Spinal cord (tissue), 10 donors: ENCODE data around the gene MMP23B. TPM values are rescaled to one million over a fixed set of nuclear protein-coding genes. Genes with fewer than 3 reads are reported as not detected.

ENCODE experiments used
- DNase-seq, 6 donors: peaks; one replicate each; pipeline versions ENCODE4 v3.0.0 to v3.0.0-alpha.2; 2013 to 2015; ENCODE audit warnings: low spot score in 6 of 6, low read depth in 4 of 6
- H3K27ac ChIP-seq: one replicate; pipeline ENCODE4 v1.5.1; 2013; ENCODE audit warnings: low read depth, low read length, control low read depth
- H3K27me3 ChIP-seq: one replicate; pipeline ENCODE4 v1.6.1; 2013; ENCODE audit warnings: low read length; ENCODE audit not compliant: control insufficient read depth, insufficient read depth
- H3K36me3 ChIP-seq: one replicate; pipeline ENCODE4 v1.6.1; 2013; ENCODE audit warnings: low read length; ENCODE audit not compliant: control insufficient read depth, insufficient read depth
- H3K4me1 ChIP-seq: one replicate; pipeline ENCODE4 v1.6.1; 2013; ENCODE audit warnings: low read length; ENCODE audit not compliant: control insufficient read depth, insufficient read depth
- H3K4me3 ChIP-seq: one replicate; pipeline ENCODE4 v1.5.1; 2013; ENCODE audit warnings: low read depth, low read length, control low read depth
- H3K9me3 ChIP-seq: one replicate; pipeline ENCODE4 v1.6.1; 2013; ENCODE audit warnings: low read length; ENCODE audit not compliant: control insufficient read depth, insufficient read depth
- WGBS: methylation state at CpG from one replicate; pipeline ENCODE4 v1.1.5; 2013; ENCODE audit warnings: missing lambda C conversion rate; ENCODE audit not compliant: insufficient coverage; 5-methylcytosine and 5-hydroxymethylcytosine counted together
- polyA plus RNA-seq, 2 donors: library from polyadenylated mRNA; unstranded; fragments of 120-200 nt; gene quantifications; one replicate each; pipeline ENCODE4 v1.2.1, GENCODE V29; 2013; ENCODE audit not compliant: insufficient read length in 2 of 2
- total RNA-seq, 2 donors: library from RNA; depleted of rRNA in 1 of 2; stranded (reverse); fragments of 120-200 nt in 1 of 2; fragments of >200 nt in 1 of 2; gene quantifications; one replicate each; pipeline versions ENCODE4 v1.2.3 to v1.2.4, GENCODE V29; 2013 to 2014
- donor health status: healthy.

MMP23B gene
- total and polyA plus RNA-seq, 4 donors = 2.6 to 13.2 (median 7.2) TPM

DNA sequence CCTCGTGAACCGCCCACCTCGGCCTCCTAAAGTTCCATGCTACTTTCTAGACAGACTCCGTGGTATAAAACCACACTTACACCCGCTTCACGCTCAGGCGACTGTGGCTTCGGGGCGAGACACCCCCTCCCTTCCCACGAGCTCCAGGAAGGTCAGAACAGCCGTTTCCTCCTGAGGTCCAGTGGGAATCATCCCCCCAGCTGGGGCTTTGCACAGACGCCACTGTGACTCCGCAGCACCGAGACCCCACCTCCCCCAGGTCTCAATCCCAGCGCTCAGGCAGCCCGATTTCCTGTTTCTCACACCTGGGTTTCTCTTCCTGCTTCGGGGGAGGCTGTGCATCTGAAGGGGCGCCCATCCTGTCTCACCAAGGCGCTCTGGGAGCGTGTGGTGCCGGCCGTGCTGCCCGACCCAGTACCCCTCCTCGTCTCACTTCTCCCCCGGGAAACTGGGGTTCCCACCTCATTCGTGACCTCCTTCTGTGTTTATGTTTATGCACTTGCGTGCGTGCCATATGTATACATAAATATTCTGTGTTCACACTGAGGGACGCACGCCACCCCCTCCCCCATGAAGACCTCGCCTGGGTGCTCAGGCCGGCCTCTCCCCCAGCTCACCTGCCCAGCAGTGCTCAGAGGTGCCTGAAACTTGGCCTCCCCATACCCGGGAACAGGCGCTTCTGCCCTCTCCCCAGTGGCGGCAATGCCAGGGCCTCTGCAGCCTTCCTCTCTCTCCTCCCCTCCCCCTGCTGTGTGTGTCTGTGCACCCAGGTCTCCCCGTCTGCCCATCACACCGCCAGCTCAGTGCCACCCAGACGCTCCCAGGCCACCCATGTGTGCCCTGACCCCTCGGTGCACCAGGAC, 46.0 kb downstream of the MMP23B start:
- H3K9me3 ChIP-seq = no peaks in the 10 kb centered on the region
- H3K36me3 ChIP-seq = peaks cover 44% of the 10 kb centered on the region
- DNase-seq = no peak
- WGBS = 93% methylated on average over 36 of the region's 39 CpGs
- H3K27me3 ChIP-seq = no peaks in the 10 kb centered on the region
- H3K4me3 ChIP-seq = no peak overlapping the region
- H3K27ac ChIP-seq = peak overlapping the region; percentile 7
- peaks cover 22% of the 10 kb centered on the region for H3K4me1 ChIP-seq

DNA sequence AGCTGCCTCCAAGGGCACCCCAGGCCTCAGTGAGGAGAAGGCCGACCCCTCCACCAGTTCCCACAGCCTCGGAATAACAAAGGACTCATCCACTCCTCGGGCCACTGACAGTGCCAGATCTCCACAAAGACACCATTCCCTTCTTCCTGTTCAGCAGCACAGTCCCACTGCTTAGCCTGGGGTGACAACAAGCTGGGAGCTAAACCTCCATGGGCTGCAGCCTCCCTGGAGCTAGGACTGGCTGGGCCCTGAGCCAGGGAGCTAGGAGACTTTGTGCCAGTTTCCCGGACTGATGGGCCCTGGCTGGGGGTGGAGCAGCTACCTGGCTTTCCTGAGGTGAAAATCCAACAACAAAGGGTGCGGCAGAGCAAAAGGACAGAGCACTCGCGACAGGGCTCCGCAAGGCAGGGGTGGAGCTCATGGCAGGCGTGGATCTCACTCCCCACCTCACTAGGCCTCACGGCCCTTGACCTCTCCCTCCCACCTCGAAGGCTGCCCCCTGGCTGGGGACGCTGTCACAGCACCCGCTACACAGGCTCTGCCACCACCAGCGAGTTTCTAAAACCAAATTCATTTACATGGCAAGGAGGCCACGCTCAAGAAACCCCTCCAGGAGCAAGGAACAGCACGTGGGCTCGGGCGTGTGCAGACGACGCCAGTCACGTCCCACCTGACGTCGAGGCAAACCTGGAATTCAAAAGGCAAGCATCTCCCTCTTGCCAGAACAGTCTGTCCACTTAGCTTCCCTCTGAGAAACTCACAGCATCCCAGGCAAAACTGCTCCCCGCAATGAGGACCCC, 46.8 kb downstream of the MMP23B start:
- WGBS = 70% methylated on average over 24 of the region's 24 CpGs
- H3K4me1 ChIP-seq = peaks cover 28% of the 10 kb centered on the region
- H3K9me3 ChIP-seq = no peaks in the 10 kb centered on the region
- H3K27me3 ChIP-seq = no peaks in the 10 kb centered on the region
- DNase-seq = no peak
- peaks cover 47% of the 10 kb centered on the region for H3K36me3 ChIP-seq
- H3K27ac ChIP-seq = peak overlapping the region; percentile 7
- no peak overlapping the region for H3K4me3 ChIP-seq

DNA sequence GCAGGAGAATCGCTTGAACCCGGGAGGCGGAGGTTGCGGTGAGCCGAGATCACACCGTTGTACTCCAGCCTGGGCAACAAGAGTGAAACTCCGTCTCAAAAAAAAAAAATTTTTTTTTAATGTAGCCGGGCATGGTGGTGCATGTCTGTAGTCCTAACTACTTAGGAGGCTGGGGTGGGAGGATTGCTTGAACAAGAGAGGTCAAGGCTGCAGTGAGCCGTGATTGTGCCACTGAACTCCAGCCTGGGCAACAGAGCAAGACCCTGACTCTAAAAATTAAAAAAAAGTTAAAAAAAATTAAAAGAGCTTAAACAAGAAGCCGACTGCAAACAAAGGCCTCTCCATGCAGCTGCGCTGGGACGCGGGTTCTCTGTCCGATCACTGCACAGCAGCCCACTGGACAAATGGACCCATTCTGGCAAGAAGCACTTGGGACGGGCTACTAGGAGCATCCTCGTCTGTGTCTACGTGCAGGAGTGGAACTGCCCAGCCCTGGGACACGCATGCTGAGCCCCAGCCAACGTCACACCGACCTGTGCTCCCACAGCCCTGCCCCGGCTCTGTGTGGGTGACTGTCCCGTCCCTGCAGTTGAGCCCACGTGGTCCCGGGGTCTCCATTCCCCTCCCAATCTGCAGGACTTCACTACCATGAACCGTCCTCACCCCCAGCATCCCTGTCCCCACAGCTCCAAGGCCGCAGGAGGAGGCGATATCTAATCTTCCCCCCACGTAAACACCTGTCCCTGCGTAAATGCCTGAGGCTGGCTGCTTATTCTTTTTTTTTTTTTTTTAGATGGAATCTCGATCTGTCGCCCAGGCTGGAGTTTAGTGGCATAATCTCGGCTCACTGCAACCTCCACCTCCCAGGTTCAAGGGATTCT, 48.3 kb downstream of the MMP23B start:
- no peak for DNase-seq
- Histone ChIP-seq H3K4me1 (peaks cover 28% of the 10 kb centered on the region), H3K27me3 (no peaks in the 10 kb centered on the region), H3K36me3 (peaks cover 49% of the 10 kb centered on the region), H3K9me3 (no peaks in the 10 kb centered on the region), H3K27ac (no peak overlapping the region), H3K4me3 (no peak overlapping the region)
- 94% methylated on average over 25 of the region's 32 CpGs for WGBS

DNA sequence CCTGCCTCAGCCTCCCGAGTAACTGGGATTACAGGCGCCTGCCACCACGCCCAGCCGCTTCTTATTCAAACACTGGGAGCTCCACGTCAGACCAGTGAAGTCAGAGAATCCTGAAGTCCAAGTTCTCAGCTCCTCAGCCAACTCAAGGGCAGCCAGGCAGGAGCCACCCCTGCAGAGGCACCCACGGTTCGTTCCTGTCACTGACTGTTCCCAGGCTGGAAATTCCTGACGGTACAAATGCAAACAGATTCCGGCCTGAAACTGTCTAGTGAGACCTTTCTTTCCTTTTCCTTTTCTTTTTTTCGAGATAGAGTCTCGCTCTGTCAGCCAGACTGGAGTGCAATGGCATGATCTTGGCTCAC, 48.9 kb downstream of the MMP23B start:
- no peak for DNase-seq
- Histone ChIP-seq H3K4me3 (no peak overlapping the region), H3K36me3 (peaks cover 51% of the 10 kb centered on the region), H3K9me3 (no peaks in the 10 kb centered on the region), H3K27me3 (no peaks in the 10 kb centered on the region), H3K27ac (no peak overlapping the region), H3K4me1 (peaks cover 28% of the 10 kb centered on the region)
- 74% methylated on average over 11 of the region's 11 CpGs for whole genome bisulfite sequencing

DNA sequence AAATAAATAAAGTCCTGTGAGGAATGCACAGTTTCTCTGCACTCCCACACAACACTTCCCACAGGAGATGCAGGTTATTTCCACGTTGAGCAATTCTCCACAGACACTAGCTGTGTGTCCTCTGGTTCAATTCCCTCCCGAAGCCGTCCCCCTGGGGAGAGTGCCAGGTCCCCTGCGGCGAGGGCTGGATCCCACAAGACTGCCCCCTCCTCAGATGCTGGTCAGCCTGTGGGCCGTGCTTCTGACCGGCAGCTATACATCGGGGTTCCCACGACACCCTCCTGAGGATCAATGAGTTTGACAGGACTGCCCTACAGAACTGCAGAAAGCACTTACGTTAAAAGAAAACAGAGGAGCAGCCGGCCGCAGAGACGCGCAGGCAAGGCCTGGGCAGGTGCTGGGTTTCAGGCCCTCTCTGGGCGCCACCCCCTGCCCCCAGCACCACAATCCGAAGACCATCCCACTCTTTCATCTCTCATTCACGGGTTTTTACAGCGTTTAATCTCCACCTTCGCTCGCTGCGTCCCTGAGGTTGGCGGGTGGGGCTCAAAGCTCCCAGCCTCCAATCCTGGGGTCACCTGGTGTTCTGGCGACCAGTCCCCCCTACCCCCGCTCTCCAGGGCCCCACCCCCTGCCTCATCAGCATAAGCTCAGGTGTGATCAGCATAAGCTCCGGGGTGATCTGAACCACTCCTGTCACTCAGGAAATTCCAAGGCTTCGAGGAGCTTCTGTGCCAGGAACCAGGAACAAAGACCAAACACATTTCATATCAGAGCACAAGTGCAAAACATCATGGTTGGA, 51.3 kb downstream of the MMP23B start:
- Histone ChIP-seq H3K36me3 (peaks cover 44% of the 10 kb centered on the region), H3K27ac (no peak overlapping the region), H3K4me3 (no peak overlapping the region), H3K9me3 (no peaks in the 10 kb centered on the region), H3K27me3 (no peaks in the 10 kb centered on the region), H3K4me1 (peaks cover 17% of the 10 kb centered on the region)
- WGBS = 52% methylated on average over 26 of the region's 26 CpGs
- DNase-seq = no peak

Other genes with a start within 250 kb of the MMP23B start
- gene CCNL2, start 232.8 kb upstream of the MMP23B start, total RNA-seq = 100 to 1,000 TPM; 148 to 178 TPM
- 100 to 1,000 TPM; 214 to 303 TPM for gene CCNL2, start 232.8 kb upstream of the MMP23B start, polyA plus RNA-seq
- gene MRPL20, start 224.9 kb upstream of the MMP23B start, total RNA-seq = 100 to 1,000 TPM in 1 of 2 donors, 10 to 100 TPM in 1; 56.9 to 117 TPM
- gene MRPL20, start 224.9 kb upstream of the MMP23B start, polyA plus RNA-seq = 100 to 1,000 TPM; 108 to 119 TPM
- gene ANKRD65, start 210.9 kb upstream of the MMP23B start, total RNA-seq = 1 to 10 TPM; 1.8 to 6.7 TPM
- gene ANKRD65, start 210.9 kb upstream of the MMP23B start, polyA plus RNA-seq = 10 to 100 TPM; 10.6 to 10.8 TPM
- 10 to 100 TPM; 11.4 to 34.5 TPM for gene VWA1, start 196.5 kb upstream of the MMP23B start, total RNA-seq
- gene VWA1, start 196.5 kb upstream of the MMP23B start, polyA plus RNA-seq = 10 to 100 TPM; 53.0 to 67.0 TPM
- under 1 TPM; 0.10 to 0.72 TPM for gene ATAD3C, start 182.5 kb upstream of the MMP23B start, total RNA-seq
- gene ATAD3C, start 182.5 kb upstream of the MMP23B start, polyA plus RNA-seq = 1 to 10 TPM in 1 of 2 donors, under 1 TPM in 1; 0.68 to 2.3 TPM
- 10 to 100 TPM in 1 of 2 donors, 1 to 10 TPM in 1; 9.8 to 19.7 TPM for gene ATAD3B, start 160.4 kb upstream of the MMP23B start, total RNA-seq
- 10 to 100 TPM; 18.4 to 37.8 TPM for gene ATAD3B, start 160.4 kb upstream of the MMP23B start, polyA plus RNA-seq
- 10 to 100 TPM in 1 of 2 donors, 1 to 10 TPM in 1; 9.0 to 22.0 TPM for gene ATAD3A, start 120.0 kb upstream of the MMP23B start, total RNA-seq
- gene ATAD3A, start 120.0 kb upstream of the MMP23B start, polyA plus RNA-seq = 10 to 100 TPM; 33.0 to 45.7 TPM
- 10 to 100 TPM; 10.2 to 12.3 TPM for gene TMEM240, start 91.5 kb upstream of the MMP23B start, total RNA-seq
- gene TMEM240, start 91.5 kb upstream of the MMP23B start, polyA plus RNA-seq = 10 to 100 TPM; 43.5 to 47.7 TPM
- 10 to 100 TPM; 42.1 to 54.3 TPM for gene SSU72, start 57.3 kb upstream of the MMP23B start, total RNA-seq
- gene SSU72, start 57.3 kb upstream of the MMP23B start, polyA plus RNA-seq = 100 to 1,000 TPM; 112 to 121 TPM
- 1 to 10 TPM; 4.8 to 6.0 TPM for gene FNDC10, start 32.0 kb upstream of the MMP23B start, total RNA-seq
- gene FNDC10, start 32.0 kb upstream of the MMP23B start, polyA plus RNA-seq = 10 to 100 TPM; 43.6 to 44.0 TPM
- gene MIB2, start 16.7 kb upstream of the MMP23B start, total RNA-seq = 10 to 100 TPM; 27.0 to 72.2 TPM
- gene MIB2, start 16.7 kb upstream of the MMP23B start, polyA plus RNA-seq = 100 to 1,000 TPM in 1 of 2 donors, 10 to 100 TPM in 1; 83.3 to 100 TPM
- gene CDK11B, start 26.8 kb downstream of the MMP23B start, total RNA-seq = 10 to 100 TPM in 1 of 2 donors, 1 to 10 TPM in 1; 7.0 to 14.8 TPM
- gene CDK11B, start 26.8 kb downstream of the MMP23B start, polyA plus RNA-seq = 10 to 100 TPM; 44.4 to 44.5 TPM
- gene SLC35E2B, start 60.6 kb downstream of the MMP23B start, total RNA-seq = 10 to 100 TPM; 46.2 to 49.9 TPM
- 100 to 1,000 TPM in 1 of 2 donors, 10 to 100 TPM in 1; 91.9 to 123 TPM for gene SLC35E2B, start 60.6 kb downstream of the MMP23B start, polyA plus RNA-seq
- gene CDK11A, start 92.2 kb downstream of the MMP23B start, total RNA-seq = 10 to 100 TPM in 1 of 2 donors, 1 to 10 TPM in 1; 6.8 to 16.0 TPM
- gene CDK11A, start 92.2 kb downstream of the MMP23B start, polyA plus RNA-seq = 10 to 100 TPM; 36.5 to 41.4 TPM
- 10 to 100 TPM; 29.9 to 40.4 TPM for gene NADK, start 146.3 kb downstream of the MMP23B start, total RNA-seq
- gene NADK, start 146.3 kb downstream of the MMP23B start, polyA plus RNA-seq = 10 to 100 TPM; 56.2 to 65.1 TPM